Measurements from ENCODE around the gene C1orf87. TPM values are rescaled to one million over a fixed set of nuclear protein-coding genes. Genes with fewer than 3 reads are reported as not detected.

Gene C1orf87
- total and polyA plus RNA-seq, 4 donors: not detected

DNA sequence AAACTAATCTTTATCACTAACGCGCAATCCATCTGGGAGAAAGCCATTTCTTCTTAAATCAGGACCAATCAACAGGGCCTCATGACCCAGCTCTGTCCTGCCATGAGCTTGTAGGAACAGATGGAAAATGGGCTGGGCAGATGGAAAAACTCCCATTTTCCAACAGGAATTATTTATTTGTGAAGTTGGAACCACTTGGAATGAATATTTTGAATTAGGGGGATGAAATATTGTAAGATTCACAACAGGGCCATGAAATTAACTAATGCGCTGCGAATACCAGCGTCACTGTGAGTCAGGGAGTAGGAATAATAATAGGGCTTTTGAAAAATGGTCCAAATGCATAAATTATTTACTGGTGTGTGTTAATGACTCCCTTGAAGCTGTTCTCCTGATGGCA lies 93.9 kb downstream of the C1orf87 start (continued):
- TF ChIP-seq, protein P1, sequence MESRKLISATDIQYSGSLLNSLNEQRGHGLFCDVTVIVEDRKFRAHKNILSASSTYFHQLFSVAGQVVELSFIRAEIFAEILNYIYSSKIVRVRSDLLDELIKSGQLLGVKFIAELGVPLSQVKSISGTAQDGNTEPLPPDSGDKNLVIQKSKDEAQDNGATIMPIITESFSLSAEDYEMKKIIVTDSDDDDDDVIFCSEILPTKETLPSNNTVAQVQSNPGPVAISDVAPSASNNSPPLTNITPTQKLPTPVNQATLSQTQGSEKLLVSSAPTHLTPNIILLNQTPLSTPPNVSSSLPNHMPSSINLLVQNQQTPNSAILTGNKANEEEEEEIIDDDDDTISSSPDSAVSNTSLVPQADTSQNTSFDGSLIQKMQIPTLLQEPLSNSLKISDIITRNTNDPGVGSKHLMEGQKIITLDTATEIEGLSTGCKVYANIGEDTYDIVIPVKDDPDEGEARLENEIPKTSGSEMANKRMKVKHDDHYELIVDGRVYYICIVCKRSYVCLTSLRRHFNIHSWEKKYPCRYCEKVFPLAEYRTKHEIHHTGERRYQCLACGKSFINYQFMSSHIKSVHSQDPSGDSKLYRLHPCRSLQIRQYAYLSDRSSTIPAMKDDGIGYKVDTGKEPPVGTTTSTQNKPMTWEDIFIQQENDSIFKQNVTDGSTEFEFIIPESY (IDR thresholded peaks at IDR 0.05): no peak

DNA sequence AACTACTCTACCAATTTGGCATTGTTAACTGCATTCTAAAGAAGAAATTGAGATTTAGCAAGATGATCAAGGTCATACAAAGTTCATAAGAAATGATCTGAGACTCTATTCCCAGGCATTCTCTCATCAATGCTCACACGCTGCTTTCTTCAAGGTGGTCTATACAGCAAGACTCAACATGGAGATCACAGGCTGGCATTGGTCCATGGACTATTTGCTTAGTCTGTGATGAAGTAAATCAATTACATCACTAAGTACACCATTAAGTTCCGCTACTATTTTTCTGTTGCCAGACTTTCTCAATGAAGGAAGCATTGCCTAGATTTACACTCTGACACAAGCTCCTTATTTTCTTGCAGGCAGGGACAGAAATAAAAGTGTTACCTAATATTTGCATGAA lies 95.1 kb downstream of the C1orf87 start:
- no peak for DNase-seq (ENCODE audit: low spot score)
- Histone ChIP-seq H3K4me3 (ENCODE audit: low read depth in 1 of 3, low read length in 3 of 3) (no peak overlapping the region), H3K36me3 (ENCODE audit: control insufficient read depth in 4 of 4, insufficient read depth in 3 of 4, low read depth in 1 of 4, low read length in 3 of 4) (no peaks in the 10 kb centered on the region), H3K27ac (ENCODE audit: low read depth in 1 of 2, low read length in 2 of 2) (no peak overlapping the region), H3K9me3 (ENCODE audit: control insufficient read depth in 4 of 4, low read length in 3 of 4) (no peaks in the 10 kb centered on the region), H3K4me1 (ENCODE audit: control insufficient read depth in 4 of 4, insufficient read depth in 4 of 4, low read length in 3 of 4) (no peaks in the 10 kb centered on the region), H3K27me3 (ENCODE audit: control insufficient read depth in 4 of 4, insufficient read depth in 4 of 4, low read length in 3 of 4) (peaks cover 0 to 3% (median 0%) of the 10 kb centered on the region in 4 donors), H3K9ac (ENCODE audit: low read depth in 1 of 2, low read length in 2 of 2) (no peak overlapping the region)
- TF ChIP-seq, protein P2, sequence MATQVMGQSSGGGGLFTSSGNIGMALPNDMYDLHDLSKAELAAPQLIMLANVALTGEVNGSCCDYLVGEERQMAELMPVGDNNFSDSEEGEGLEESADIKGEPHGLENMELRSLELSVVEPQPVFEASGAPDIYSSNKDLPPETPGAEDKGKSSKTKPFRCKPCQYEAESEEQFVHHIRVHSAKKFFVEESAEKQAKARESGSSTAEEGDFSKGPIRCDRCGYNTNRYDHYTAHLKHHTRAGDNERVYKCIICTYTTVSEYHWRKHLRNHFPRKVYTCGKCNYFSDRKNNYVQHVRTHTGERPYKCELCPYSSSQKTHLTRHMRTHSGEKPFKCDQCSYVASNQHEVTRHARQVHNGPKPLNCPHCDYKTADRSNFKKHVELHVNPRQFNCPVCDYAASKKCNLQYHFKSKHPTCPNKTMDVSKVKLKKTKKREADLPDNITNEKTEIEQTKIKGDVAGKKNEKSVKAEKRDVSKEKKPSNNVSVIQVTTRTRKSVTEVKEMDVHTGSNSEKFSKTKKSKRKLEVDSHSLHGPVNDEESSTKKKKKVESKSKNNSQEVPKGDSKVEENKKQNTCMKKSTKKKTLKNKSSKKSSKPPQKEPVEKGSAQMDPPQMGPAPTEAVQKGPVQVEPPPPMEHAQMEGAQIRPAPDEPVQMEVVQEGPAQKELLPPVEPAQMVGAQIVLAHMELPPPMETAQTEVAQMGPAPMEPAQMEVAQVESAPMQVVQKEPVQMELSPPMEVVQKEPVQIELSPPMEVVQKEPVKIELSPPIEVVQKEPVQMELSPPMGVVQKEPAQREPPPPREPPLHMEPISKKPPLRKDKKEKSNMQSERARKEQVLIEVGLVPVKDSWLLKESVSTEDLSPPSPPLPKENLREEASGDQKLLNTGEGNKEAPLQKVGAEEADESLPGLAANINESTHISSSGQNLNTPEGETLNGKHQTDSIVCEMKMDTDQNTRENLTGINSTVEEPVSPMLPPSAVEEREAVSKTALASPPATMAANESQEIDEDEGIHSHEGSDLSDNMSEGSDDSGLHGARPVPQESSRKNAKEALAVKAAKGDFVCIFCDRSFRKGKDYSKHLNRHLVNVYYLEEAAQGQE (IDR thresholded peaks at IDR 0.05): no peak
- TF ChIP-seq RXRA (IDR thresholded peaks at IDR 0.05) (no peak), GABPA (IDR thresholded peaks at IDR 0.05 in 1 of 2, conservative IDR thresholded peaks at IDR 0.05 in 1 of 2) (no peak), FOXA1 (IDR thresholded peaks at IDR 0.05) (no peak), SP1 (IDR thresholded peaks at IDR 0.05) (no peak), RAD21 (IDR thresholded peaks at IDR 0.05) (no peak), EGR1 (IDR thresholded peaks at IDR 0.05; ENCODE audit: low read depth in 2 of 2) (no peak), HNF4A (conservative IDR thresholded peaks at IDR 0.05) (no peak), NR2F2 (IDR thresholded peaks at IDR 0.05) (no peak), JUND (IDR thresholded peaks at IDR 0.05) (no peak), HNF4G (IDR thresholded peaks at IDR 0.05) (no peak), TAF1 (conservative IDR thresholded peaks at IDR 0.05) (no peak), FOXA2 (IDR thresholded peaks at IDR 0.05) (no peak), YY1 (IDR thresholded peaks at IDR 0.05) (no peak)
- TF ChIP-seq, protein P1 (IDR thresholded peaks at IDR 0.05): no peak
- TF ChIP-seq, protein P3, sequence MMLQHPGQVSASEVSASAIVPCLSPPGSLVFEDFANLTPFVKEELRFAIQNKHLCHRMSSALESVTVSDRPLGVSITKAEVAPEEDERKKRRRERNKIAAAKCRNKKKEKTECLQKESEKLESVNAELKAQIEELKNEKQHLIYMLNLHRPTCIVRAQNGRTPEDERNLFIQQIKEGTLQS (IDR thresholded peaks at IDR 0.05): no peak
- 70% methylated on average over 2 of the region's 2 CpGs for WGBS
